ES-I3 (cell line): ENCODE measurements around the gene CNTNAP2.

Experiments
- H3K36me3 ChIP-seq: 2 replicates; pipeline ENCODE4 v1.6.1; 2013; ENCODE audit warnings: mild to moderate bottlenecking, low read length, control low read depth, moderate library complexity; ENCODE audit not compliant: insufficient read depth
- H3K4me1 ChIP-seq: 2 replicates; pipeline ENCODE4 v1.6.1; 2013; ENCODE audit warnings: mild to moderate bottlenecking, control low read depth, low read length; ENCODE audit not compliant: insufficient read depth
- H3K9ac ChIP-seq: 2 replicates; pipeline ENCODE4 v1.6.1; 2013; ENCODE audit warnings: low read depth, mild to moderate bottlenecking, low read length, moderate library complexity
- H3K9me3 ChIP-seq: 2 replicates; pipeline ENCODE4 v1.6.1; 2013; ENCODE audit warnings: mild to moderate bottlenecking, low read length, moderate library complexity; ENCODE audit not compliant: control insufficient read depth, insufficient read depth

Gene CNTNAP2

GRCh38 chr7:146982482-146982881 is 865.9 kb downstream of the CNTNAP2 start:
- H3K9ac ChIP-seq = no peak overlapping the region
- H3K4me1 ChIP-seq = no peaks in the 10 kb centered on the region
- no peaks in the 10 kb centered on the region for H3K36me3 ChIP-seq
- no peaks in the 10 kb centered on the region for H3K9me3 ChIP-seq

DNA sequence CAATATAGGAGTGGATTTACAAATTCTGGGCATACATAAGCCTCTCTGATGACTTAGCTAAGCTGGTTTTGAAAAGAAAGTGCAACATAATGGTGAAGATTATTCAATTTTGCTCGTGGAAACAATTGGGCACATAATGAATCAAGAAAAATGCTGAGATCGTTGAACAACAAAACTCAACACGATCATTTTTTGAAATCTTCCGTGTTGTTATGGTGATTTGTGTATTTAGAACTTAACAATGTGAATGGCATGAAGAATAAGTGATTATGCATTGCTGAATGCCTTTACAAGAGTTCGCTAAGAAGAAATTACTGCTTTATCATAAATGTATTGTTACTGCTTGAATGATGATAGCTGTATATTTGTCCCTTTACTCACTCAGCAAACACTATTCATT is 875.0 kb downstream of the CNTNAP2 start:
- H3K36me3 ChIP-seq = no peaks in the 10 kb centered on the region
- no peaks in the 10 kb centered on the region for H3K9me3 ChIP-seq

GRCh38 chr7:146993764-146994163 is 877.2 kb downstream of the CNTNAP2 start:
- no peaks in the 10 kb centered on the region for H3K36me3 ChIP-seq
- no peaks in the 10 kb centered on the region for H3K9me3 ChIP-seq
- H3K4me1 ChIP-seq = no peaks in the 10 kb centered on the region
- H3K9ac ChIP-seq = no peak overlapping the region

More for the DNA sequence above, 875.0 kb downstream of the CNTNAP2 start:
- H3K9ac ChIP-seq = no peak overlapping the region
- H3K4me1 ChIP-seq = no peaks in the 10 kb centered on the region

GRCh38 chr7:147008530-147008929 is 891.9 kb downstream of the CNTNAP2 start:
- Histone ChIP-seq H3K9me3 (no peaks in the 10 kb centered on the region), H3K9ac (no peak overlapping the region), H3K4me1 (no peaks in the 10 kb centered on the region), H3K36me3 (no peaks in the 10 kb centered on the region)

DNA sequence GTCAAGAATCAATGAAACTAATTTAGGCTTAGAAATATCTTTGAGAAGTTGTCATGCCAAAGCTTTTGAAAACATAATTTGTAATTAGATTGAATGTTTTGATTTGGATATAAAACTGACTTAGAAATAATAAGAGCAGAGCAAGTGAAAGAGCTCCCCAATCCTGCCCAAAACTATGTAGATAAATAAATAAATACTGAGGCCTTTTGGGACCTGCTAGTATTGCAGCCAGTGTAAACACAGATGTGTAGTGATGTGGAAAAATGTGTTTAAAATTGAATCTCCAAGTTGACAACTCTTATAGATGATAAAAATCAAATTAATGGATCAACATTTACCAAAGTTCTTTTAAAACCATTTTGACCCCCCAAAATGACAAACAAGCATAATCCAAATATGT is 896.1 kb downstream of the CNTNAP2 start:
- Histone ChIP-seq H3K36me3 (no peaks in the 10 kb centered on the region), H3K4me1 (no peaks in the 10 kb centered on the region), H3K9ac (no peak overlapping the region)

DNA sequence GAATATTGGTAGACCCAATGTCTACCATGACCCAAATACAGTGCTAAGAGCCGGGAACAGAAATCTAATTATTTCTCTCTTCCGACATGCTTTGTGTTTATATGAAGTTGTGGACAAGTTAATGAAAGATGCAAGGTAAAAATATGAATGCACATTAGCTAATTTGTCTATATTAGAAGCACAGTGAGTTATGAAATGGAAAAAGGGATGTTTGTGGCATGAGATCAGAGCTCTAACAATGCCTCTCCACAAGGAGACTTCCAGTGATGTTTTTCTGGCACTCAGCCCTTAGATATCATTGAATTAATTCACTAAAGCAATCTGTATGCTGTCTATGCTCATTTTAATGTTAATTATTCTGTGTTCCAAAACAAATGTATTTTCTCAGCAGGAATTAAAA is 897.2 kb downstream of the CNTNAP2 start:
- Histone ChIP-seq H3K9me3 (no peaks in the 10 kb centered on the region), H3K36me3 (no peaks in the 10 kb centered on the region), H3K4me1 (no peaks in the 10 kb centered on the region), H3K9ac (no peak overlapping the region)

More for the DNA sequence above, 896.1 kb downstream of the CNTNAP2 start:
- no peaks in the 10 kb centered on the region for H3K9me3 ChIP-seq

- Histone ChIP-seq H3K9ac (no peak overlapping the region), H3K9me3 (no peaks in the 10 kb centered on the region), H3K36me3 (no peaks in the 10 kb centered on the region), H3K4me1 (no peaks in the 10 kb centered on the region)
These were observed 897.8 kb downstream of the CNTNAP2 start for GRCh38 chr7:147014286-147014955.

GRCh38 chr7:147015999-147016398 is 899.4 kb downstream of the CNTNAP2 start:
- no peak overlapping the region for H3K9ac ChIP-seq
- no peaks in the 10 kb centered on the region for H3K4me1 ChIP-seq

GRCh38 chr7:147022056-147022455 is 905.5 kb downstream of the CNTNAP2 start:
- no peaks in the 10 kb centered on the region for H3K4me1 ChIP-seq
- no peaks in the 10 kb centered on the region for H3K36me3 ChIP-seq
- no peak overlapping the region for H3K9ac ChIP-seq
- H3K9me3 ChIP-seq = no peaks in the 10 kb centered on the region

More at GRCh38 chr7:147015999-147016398, 899.4 kb downstream of the CNTNAP2 start:
- H3K9me3 ChIP-seq = no peaks in the 10 kb centered on the region
- H3K36me3 ChIP-seq = no peaks in the 10 kb centered on the region

GRCh38 chr7:147023440-147023839 is 906.8 kb downstream of the CNTNAP2 start:
- Histone ChIP-seq H3K4me1 (no peaks in the 10 kb centered on the region), H3K9me3 (no peaks in the 10 kb centered on the region), H3K36me3 (no peaks in the 10 kb centered on the region), H3K9ac (no peak overlapping the region)

DNA sequence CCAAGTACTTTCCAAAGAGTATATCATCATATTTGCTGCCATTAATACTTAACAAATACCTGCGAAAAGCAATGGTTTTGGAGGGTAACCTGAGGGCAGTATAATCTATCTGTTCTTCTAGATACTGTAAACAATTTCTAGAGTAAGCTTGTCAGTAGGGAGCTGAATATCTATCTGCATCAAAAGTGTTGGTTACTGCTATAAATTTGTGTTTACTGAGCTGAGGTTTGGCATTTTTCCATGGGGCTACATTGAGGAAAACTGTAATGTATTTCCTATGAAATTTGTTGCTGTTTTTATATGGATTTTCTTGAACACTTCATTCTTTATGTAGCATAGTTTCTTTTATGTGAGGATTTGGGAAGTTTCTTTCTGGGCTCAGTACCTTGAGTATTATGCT is 913.4 kb downstream of the CNTNAP2 start:
- H3K9ac ChIP-seq = no peak overlapping the region
- H3K36me3 ChIP-seq = no peaks in the 10 kb centered on the region
- H3K4me1 ChIP-seq = no peaks in the 10 kb centered on the region
- no peaks in the 10 kb centered on the region for H3K9me3 ChIP-seq

DNA sequence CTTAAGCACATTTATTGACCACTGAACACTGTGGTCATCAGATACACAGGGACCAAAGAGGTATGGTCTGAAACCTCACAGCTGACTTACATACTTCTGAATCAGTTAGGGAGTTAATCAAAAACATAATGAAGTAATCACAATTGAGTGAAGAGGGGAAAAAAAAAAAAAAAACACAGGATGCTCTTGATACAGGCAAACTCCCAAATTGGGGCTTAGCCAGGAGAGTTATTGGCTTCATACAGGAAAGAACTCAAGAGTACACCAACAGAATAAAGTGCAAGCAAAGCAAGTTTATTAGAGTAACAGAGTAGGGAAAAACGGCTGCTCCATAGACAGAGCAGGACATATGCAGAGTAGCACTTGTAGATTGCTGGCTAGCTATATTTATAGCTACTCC is 917.0 kb downstream of the CNTNAP2 start:
- no peaks in the 10 kb centered on the region for H3K9me3 ChIP-seq
- no peaks in the 10 kb centered on the region for H3K4me1 ChIP-seq
- no peak overlapping the region for H3K9ac ChIP-seq
- no peaks in the 10 kb centered on the region for H3K36me3 ChIP-seq

DNA sequence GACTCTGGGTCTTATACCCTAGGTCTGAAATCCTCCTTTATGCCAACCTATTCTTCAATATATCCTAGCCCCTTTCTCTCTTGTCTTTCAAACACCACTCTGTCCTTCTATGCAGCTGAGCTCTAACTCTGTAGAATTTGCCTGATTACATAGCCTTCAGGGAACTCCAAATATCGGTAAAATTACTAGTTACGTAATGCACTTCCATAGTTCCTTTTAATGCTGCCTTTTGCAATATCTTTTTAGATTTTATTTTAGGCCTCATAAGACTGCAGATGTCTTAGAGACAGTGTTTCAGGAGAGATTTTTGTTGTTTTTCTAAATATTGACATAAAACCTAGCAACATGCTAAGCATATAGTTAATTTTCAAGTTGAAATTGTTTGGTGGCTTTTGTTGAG is 924.8 kb downstream of the CNTNAP2 start:
- H3K36me3 ChIP-seq = no peaks in the 10 kb centered on the region
- no peak overlapping the region for H3K9ac ChIP-seq
- no peaks in the 10 kb centered on the region for H3K9me3 ChIP-seq
- no peaks in the 10 kb centered on the region for H3K4me1 ChIP-seq

GRCh38 chr7:147044941-147045340 is 928.3 kb downstream of the CNTNAP2 start:
- Histone ChIP-seq H3K4me1 (no peaks in the 10 kb centered on the region), H3K36me3 (no peaks in the 10 kb centered on the region), H3K9ac (no peak overlapping the region), H3K9me3 (no peaks in the 10 kb centered on the region)

GRCh38 chr7:147047696-147048095 is 931.1 kb downstream of the CNTNAP2 start:
- H3K9me3 ChIP-seq = no peaks in the 10 kb centered on the region
- H3K36me3 ChIP-seq = no peaks in the 10 kb centered on the region
- H3K9ac ChIP-seq = no peak overlapping the region
- no peaks in the 10 kb centered on the region for H3K4me1 ChIP-seq
